OCI-M1 (cell line): ENCODE results near the gene GARNL3.

ENCODE experiments used
- DNase-seq: peaks from one replicate; lab custom pipeline; 2025; lab: John Stamatoyannopoulos, UW

GARNL3 gene

DNA sequence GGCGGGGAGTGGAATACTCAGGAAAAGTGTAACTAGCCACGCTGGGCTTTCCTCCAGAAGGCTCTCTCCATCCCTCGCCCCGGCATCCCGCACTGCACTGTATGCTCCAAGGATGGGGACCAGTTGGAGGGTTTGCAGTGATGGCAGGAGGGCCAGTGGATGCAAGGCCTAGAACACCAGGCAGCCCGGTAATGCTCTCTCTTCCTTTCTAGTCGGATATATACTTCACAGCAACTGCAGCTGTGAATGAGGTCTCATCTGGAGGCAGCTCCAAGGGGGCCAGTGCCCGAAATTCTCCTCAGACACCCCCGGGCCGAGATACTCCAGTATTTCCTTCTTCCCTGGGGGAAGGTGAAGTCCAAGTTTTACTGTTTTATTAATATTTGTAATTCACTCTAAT is 122.4 kb downstream of the GARNL3 start:
- no peak for DNase-seq

DNA sequence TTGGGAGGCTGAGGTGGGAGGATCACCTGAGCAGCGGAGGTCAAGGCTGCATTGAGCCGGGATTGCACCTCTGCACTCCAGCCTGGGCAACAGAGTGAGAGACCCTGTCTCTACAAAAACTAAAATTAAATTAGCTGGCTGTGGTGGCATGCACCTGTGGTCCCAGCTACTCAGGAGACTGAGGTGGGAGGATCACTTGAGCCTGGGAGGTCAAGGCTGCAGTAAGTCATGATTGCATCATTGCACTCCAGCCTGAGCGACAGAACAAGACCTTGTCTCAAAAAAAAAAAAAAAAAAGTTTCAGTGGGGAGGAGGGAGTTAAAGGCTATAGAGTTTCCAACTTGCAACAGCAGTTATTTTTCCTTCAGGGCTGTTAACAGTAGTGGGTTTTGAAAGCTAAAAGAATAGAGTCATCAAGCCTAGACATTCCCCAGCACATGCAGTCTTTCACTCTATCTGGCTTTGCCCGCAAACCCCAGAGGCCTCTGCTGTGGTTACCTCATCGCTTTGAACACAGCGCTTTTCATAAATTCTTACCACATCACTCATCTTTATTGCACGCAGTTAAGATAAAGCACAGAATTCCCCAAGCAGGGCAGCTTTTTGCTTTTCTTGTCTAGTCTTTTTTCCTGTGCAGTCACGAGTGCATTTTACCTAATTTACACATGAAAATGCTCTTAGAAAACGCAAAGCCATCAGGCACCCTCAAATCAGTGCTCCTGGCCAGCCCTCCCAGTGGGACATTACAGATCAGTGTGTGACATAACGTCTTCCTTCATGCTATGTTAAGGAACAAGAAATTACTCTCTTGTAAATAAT is 123.7 kb downstream of the GARNL3 start:
- peak; percentile 92 for DNase-seq

DNA sequence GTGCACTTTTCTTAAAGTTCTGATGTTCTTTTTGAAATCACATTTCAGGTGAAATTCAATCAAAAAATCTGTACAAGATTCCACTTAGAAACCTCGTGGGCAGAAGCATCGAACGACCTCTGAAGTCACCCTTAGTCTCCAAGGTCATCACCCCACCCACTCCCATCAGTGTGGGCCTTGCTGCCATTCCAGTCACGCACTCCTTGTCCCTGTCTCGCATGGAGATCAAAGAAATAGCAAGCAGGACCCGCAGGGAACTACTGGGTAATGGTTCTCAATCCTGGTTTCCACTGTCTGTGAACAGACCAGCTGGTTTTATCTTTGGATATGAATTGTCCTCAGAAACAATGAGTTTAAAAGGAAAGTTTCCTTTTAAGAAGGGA is 124.3 kb downstream of the GARNL3 start:
- DNase-seq = no peak

DNA sequence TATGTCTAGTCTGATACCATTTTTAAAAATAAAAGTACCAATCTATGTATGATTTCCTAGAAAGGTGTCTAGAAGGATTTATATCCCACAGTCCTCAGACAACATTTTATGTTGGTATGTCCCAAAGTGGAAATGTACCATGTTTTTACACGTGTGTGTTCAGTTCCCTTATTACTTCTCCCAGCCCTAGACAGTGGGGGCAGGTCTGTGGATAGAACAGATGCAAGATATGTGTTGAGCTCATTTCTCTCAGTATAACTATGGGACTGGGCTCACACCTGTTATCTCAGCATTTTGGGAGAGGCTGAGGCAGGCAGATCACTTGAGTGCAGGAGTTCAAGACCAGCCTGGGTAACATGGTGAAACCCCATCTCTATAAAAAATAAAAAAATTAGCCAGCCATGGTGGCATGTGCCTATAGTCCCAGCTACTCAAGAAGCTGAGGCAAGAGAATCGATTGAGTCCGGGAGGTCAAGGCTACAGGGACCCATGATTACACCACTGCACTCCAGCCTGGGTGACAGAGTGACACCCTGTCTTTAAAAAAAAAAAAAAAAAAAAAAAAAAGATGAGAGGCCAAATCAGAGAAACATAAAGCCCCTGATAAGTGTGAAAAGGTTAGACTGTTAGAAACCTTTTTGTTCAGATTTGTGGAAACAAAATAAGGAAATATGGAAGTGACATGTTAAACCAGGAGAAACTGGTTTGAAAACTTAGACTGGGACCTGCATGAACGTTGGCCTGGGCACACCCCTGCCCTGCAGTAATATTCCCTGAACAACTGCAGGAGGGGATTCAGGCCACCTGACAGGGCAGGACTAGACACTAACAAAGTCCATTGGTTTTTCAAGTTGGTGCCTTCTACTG is 125.0 kb downstream of the GARNL3 start:
- DNase-seq = no peak

DNA sequence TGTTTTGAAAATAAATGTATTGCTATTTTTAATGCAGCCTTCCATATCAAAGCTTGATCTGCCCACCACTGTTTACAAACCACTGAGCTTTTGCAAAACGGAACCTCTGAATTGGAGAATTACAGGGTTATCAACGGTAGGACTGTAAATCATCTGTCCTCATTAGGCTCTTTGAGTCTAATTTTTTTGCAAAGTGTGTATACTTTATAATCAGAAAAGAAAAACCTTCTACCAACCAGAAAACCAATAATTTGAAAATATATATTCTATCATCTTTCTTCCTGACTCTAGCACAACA is 125.6 kb downstream of the GARNL3 start:
- no peak for DNase-seq

DNA sequence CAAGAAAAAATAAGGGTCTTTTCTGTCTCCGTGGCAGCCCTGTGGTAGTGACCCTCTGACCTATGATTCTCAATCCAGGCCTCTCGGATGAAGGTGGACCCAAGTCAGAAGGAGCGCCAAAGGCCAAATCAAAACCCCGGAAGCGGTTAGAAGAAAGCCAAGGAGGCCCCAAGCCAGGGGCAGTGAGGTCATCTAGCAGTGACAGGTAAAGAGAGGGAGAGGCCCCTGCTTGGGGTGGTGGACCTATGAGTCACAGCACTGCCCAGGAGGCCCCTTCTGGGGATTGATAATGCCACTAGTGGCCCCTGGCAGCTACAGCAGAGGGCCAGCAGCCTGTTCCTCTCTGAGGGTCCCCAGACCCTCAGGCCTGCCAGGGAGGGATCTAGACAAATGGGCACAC is 126.0 kb downstream of the GARNL3 start:
- DNase-seq = no peak

DNA sequence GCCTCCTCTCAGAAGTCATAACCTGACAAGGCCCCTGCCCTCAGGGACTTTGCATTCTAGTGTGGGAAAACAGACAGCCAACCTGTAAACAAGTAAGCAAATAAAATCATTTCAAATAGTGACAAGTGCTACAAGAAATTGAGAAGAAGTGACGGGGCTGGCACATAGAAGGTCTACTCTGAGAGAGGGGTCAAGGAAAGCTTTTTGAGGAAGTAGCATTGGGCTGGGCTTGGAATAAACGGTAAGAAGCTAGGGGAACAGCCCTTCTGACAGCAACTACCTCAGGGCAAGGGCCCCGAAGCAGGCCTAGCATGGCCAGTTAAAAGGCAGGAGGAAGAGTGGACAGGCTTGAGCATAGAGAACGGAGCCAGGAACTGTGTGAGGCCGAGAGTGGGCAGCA is 127.6 kb downstream of the GARNL3 start:
- no peak for DNase-seq

DNA sequence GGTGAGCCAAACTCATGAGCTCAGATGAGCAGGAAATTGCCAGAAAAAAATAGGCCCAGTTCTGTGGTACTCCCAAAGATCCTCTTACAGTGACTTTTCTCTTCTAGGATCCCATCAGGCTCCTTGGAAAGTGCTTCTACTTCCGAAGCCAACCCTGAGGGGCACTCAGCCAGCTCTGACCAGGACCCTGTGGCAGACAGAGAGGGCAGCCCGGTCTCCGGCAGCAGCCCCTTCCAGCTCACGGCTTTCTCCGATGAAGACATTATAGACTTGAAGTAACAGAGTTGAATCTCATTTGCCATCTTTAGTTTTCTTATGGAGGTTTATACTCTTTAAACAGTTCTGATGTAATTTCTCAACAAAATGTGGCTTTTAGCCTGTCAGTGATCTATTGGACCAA is 128.4 kb downstream of the GARNL3 start:
- no peak for DNase-seq

DNA sequence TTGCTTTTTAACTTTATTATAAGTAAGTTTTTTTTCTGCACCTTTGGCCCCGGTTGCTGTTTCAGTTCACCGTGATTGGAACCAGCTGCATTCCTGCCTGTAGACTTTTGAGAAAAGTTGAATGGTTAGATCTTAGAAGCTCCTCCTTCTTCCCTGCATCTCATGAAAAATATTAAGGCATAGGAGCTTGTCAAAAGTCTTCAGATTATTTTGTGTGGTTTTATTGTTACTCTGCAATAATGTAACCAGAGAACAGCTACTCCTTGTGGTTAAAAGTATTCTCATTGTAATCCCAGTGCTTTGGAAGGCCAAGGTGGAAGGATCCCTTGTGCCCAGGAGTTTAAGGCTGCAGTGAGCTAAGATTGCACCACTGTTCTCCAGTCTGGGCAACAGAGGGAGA is 129.1 kb downstream of the GARNL3 start:
- no peak for DNase-seq

DNA sequence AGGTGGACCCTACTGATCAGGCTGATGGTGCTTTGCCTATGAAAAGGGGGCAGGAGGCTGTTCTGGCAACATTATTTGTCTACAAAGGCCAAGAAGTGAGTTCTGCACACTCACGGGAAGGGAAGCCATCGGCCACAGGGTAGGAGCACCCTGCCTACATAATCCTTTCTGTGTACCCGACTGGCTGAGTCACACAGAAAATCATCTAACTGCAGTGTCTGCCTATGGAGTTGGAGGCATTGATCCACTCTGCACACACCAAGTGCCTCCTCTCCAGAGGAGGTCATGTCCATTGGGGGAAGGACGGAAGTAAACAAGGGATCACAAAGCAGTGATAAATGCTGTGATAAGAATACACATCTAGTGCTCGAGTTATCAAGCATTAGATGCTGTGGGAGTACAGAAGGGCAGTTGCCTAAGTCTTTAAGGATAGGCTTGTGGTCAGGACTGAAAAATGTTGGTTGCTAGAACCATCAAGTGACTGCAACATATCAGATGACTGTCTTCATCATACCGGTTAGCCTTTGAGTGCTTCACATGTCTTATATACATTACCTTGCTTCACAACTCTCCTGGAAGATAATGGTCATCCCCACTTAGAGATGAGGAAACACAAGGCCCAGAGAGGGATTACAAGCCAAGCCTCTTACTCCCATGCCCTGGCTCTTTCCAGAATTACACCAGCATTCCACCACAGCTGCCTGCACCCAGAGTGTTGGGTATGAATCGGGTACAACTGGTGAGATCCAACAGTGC is 131.1 kb downstream of the GARNL3 start:
- DNase-seq = peak; percentile 15

DNA sequence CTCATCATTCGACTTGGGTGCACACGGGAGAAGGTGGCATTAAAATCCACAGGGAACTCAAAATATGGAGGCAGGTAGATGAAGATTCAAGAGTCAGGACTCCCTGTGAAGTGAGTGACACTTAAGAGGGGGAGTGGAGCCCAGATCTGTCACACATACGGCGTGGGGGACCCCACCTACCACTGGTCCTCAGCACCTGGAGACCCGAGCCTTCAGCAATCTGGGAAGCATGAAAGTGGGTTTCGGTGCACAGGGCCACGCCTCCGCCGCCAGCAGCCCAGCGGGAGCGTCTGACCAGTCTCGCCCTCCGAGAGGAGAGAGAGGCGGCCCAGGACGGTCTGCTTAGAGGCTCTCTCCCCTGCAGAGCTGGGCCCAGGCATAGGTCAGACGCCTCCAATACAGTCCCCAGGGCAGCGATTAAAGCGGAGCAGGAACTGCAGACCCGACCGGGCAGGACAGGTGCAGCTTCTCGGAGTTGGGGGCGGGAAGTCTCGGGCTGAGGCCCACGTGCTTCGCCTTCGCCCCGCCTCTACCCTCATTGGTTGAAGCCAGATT is 131.8 kb downstream of the GARNL3 start:
- DNase-seq = no peak

DNA sequence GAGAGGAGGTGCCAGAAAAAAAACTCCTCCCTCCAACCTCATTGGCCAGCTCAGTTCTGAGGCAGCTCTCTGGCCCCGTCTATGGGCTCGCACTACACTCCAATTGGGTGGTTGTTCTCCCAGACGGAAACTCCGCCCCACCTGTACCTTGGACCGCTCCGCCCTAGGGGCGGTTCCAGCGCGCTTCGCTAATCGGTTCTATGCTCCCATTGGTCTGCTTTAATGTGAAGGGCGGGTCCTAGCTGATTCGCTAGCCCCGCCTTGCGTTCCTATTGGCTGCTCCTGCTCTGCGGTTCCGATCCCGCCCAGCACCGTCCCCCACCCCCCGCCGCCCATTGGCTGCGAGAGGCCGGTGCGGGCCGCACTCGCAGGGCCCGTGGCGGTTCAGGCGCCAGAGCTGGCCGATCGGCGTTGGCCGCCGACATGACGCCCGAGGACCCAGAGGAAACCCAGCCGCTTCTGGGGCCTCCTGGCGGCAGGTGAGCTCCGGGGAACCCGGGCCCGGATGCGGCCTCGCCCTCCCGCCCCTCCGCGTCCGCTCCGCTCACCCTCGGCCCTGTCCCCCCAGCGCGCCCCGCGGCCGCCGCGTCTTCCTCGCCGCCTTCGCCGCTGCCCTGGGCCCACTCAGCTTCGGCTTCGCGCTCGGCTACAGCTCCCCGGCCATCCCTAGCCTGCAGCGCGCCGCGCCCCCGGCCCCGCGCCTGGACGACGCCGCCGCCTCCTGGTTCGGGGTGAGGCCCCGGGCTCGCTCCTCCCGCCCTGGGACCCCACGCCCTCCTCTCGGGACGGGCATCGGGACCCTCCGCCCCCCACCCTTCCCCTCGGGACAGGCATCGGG is 132.5 kb downstream of the GARNL3 start, which contains the start of gene SLC2A8:
SLC2A8 (plus strand) TSS at position 362 of the 838 bp plus-strand sequence; CDS start at position 424, 62 bp downstream.
- no peak for DNase-seq

DNA sequence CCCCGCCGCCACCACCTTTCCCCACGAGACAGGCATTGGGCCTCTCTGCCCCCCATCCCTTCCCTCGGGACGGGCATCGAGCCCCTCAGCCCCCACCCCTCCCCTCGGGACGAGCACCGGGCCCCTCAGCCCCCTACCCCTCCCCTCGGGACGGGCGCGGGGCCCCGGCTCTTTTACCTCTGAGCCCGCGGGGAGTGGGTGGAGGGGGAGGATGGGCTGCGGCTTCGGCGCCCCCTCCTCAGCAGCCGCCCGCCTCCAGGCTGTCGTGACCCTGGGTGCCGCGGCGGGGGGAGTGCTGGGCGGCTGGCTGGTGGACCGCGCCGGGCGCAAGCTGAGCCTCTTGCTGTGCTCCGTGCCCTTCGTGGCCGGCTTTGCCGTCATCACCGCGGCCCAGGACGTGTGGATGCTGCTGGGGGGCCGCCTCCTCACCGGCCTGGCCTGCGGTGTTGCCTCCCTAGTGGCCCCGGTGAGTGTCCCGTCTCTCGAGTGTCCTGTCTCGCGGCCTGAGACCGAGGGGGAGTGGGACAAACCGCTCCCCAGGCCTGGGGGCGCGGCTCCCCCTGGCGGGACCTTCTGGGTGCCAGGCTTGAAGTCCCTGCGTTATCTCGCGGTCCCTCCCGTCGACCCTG is 133.2 kb downstream of the GARNL3 start:
- DNase-seq = no peak

DNA sequence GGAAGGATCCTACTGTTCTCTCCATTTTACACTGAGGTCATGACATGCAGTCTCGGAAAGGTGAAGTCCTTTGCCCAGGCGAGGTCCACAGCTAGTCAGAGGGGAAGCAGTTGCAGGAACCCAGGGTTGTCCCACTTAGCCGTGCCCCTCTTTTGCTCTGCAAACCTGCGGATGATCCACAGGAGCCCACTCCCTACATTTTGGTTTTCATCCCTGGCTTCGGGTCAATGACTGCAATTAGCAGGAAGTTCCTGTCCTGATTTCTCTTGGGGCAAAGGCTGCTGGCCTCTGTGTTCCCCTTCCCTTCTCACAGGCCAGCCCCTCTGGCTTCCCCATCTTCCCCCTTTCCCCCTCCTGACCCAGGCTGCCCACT is 133.7 kb downstream of the GARNL3 start:
- DNase-seq = no peak

DNA sequence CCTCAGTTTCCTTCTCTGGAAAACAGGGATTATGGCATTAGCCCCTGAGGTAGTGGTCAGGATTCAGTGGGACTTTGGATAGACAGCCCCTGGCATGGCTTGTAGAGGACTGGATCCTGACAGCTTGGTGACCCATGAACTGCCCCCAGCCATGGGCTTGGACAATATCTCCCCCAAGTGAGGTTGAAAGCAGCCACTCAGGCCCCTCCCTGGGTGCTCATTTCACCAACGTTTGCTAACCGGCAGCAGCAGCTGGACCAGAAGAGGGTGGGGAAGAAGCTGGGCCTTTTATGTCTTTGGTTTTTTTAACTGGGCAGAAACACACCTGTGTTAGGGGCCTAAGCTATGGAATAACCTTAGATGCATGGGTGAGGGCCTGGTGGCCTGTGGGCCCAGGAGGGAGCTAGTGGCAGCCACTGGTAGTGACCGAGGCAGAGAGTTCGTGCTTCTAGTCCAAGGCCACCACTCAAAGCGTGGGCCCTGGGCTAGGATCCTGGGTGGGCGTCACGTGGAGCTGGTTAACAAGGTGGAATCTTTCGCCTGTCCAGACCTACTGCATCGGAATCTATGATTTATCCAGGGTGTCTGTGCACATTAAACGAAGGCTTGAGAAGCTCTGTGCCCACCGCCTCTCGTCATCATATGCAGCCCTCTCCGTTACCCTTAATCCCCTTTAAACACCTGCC is 134.3 kb downstream of the GARNL3 start:
- DNase-seq = no peak

DNA sequence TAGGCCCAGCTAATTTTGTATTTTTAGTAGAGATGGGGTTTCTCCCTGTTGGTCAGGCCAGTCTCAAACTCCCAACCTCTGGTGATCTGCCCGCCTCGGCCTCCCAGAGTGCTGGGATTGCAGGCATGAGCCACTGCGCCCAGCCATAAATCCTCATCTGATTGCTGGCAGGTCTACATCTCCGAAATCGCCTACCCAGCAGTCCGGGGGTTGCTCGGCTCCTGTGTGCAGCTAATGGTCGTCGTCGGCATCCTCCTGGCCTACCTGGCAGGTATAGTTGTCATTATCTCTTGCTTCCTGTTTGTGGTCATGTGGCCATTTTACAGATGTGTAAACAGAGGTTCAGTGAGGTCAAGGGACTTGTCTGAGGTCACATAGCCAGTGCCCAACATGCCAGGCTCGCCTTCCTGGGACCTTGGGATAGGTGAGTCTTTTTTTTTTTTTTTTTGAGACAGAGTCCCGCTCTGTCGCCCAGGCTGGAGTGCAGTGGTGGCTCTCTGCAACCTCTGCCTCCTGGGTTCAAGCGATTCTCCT is 135.2 kb downstream of the GARNL3 start:
- DNase-seq = no peak

DNA sequence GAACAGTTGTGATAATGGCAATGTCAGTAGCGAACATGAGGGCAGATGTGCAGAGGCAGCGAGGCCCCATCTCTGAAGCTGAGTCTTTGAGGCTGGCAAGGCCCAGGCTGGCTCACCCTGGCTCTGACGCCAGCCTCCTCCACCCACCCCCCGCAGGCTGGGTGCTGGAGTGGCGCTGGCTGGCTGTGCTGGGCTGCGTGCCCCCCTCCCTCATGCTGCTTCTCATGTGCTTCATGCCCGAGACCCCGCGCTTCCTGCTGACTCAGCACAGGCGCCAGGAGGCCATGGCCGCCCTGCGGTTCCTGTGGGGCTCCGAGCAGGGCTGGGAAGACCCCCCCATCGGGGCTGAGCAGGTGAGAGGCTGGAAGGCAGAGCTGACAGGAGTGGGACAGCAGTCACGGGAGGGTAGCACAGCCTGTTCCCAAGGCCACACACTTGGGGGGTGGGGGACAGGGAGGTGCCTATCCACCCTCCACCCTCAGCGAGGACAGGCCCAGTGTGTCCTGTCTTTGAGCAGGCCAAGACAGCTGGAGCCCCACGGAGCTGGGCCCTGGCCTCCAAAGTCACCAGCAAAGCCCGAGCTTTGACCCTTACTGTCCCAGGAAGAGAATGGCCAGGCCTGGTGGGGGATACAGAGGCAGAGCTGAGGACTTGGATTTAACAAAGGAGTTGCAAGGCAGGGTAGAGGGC is 138.0 kb downstream of the GARNL3 start:
- DNase-seq = no peak

DNA sequence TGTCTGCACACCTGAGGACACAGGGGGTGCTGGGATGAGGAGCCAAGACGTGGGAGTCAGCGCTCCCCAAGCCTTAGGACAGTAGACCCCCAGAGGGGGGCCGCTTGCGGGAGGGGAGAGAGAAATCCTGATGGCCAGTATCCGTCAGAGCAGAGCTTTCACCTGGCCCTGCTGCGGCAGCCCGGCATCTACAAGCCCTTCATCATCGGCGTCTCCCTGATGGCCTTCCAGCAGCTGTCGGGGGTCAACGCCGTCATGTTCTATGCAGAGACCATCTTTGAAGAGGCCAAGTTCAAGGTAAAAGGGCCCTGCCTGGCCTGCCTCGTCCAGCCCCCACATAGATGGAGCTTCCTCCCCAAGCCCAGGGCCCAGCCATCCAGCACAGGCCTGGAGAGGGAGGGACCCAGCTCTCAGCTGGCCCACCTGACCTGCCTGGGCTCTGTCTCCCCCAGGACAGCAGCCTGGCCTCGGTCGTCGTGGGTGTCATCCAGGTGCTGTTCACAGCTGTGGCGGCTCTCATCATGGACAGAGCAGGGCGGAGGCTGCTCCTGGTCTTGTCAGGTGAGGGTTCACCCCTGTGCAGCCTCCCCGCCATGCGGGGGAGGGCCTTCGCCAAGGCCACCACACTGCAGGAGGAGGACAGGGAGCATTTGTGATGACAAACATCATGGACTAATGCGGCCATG is 139.1 kb downstream of the GARNL3 start:
- DNase-seq = no peak

DNA sequence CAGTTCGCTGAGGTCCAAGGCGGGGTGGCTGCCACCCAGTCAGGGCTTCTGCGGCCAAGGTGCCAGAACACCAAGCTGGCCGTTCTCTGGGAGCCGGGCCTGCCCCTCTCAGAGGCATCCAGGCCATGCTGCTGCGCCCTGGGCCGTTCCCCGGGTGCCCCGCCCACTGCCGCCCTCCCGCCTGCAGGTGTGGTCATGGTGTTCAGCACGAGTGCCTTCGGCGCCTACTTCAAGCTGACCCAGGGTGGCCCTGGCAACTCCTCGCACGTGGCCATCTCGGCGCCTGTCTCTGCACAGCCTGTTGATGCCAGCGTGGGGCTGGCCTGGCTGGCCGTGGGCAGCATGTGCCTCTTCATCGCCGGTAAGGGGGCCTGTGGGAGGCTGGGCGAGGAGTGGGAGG is 140.1 kb downstream of the GARNL3 start:
- DNase-seq = no peak
